Measurements from ENCODE around the gene EGR4. TPM values are rescaled to one million over a fixed set of nuclear protein-coding genes. Genes with fewer than 3 reads are reported as not detected.

Gene EGR4
- total RNA-seq, 2 donors from 2014 or later, result 0.15 TPM; not detected in 1

GRCh38 chr2:73260338-73260984 is 32.9 kb downstream of the EGR4 start:
- H3K4me1 Mint-ChIP-seq, result peaks cover 2% of the 10 kb centered on the region
- Histone ChIP-seq H3K9ac (ENCODE audit: extremely low read depth, low read length, poor library complexity, severe bottlenecking) (no peak overlapping the region), H3K4me1 (ENCODE audit: control insufficient read depth, insufficient read depth, low read length) (no peaks in the 10 kb centered on the region), H3K27me3 (ENCODE audit: control insufficient read depth, insufficient read depth, low read length, poor library complexity, severe bottlenecking) (no peaks in the 10 kb centered on the region), H3K9me3 (ENCODE audit: control insufficient read depth, low read length) (no peaks in the 10 kb centered on the region), H3K4me3 (ENCODE audit: low read length) (no peak overlapping the region), H3K27ac (ENCODE audit: low read depth, low read length) (no peak overlapping the region), H3K36me3 (ENCODE audit: control insufficient read depth, insufficient read depth, low read length) (no peaks in the 10 kb centered on the region)
- DNase-seq, result peak; percentile 92
- no peak overlapping the region for H3K4me3 Mint-ChIP-seq
- H3K27ac Mint-ChIP-seq, result no peak overlapping the region
- no peaks in the 10 kb centered on the region for H3K27me3 Mint-ChIP-seq (ENCODE audit: insufficient read depth)
- H3K9me3 Mint-ChIP-seq, result no peaks in the 10 kb centered on the region
- TF ChIP-seq CTCF (conservative IDR thresholded peaks at IDR 0.05), result peak; percentile 77
- peaks cover 4% of the 10 kb centered on the region for H3K36me3 Mint-ChIP-seq (ENCODE audit: low read depth)
- 45 to 55% methylated on average over 4 to 17 of the region's 17 CpGs for WGBS, 2 experiments (ENCODE audit: insufficient coverage in 1 of 2, insufficient read length in 1 of 2)

DNA sequence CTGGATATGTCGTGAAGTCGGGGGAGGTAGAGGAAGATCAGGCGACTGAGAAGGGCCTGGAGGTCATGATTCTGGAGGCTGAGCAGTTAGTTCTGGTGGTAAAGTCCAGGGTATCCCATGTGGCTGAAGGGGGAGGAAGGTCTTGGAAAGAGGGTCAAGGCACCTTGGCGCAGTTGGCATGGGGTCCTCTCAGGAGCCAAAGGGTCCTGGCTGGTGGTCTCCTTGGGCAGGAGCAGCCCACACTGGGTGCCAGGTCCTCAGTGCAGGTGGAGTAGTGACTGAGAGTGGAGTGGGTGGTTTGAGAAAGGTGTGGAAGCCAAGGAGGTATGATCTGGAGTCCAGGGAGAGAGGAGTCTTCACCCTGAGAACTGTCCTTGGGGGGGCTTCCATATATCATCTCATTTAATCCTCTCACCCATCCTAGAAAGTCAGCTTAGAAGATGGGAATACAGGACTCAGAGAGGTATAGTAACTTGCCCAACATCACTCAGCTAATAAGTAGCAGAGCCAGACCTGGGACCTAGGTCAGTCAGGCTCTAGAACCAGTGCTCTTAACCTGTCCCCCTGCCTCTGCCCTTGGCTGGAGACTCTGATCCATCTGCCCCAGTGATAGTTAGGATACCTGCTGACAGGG is 33.5 kb downstream of the EGR4 start:
- Mint-ChIP-seq H3K27ac (no peak overlapping the region), H3K27me3 (ENCODE audit: insufficient read depth) (no peaks in the 10 kb centered on the region), H3K4me3 (no peak overlapping the region), H3K36me3 (ENCODE audit: low read depth) (peaks cover 4% of the 10 kb centered on the region), H3K4me1 (peaks cover 2% of the 10 kb centered on the region), H3K9me3 (no peaks in the 10 kb centered on the region)
- peaks cover 4% of the 10 kb centered on the region for H3K36me3 ChIP-seq (ENCODE audit: control insufficient read depth, insufficient read depth, low read length)
- no peak overlapping the region for H3K27ac ChIP-seq (ENCODE audit: low read depth, low read length)
- 93 to 97% methylated on average over 4 of the region's 4 CpGs for WGBS, 2 experiments (ENCODE audit: insufficient coverage in 1 of 2, insufficient read length in 1 of 2)
- peak; percentile 22 for DNase-seq
- H3K4me1 ChIP-seq (ENCODE audit: control insufficient read depth, insufficient read depth, low read length), result no peaks in the 10 kb centered on the region
- H3K27me3 ChIP-seq (ENCODE audit: control insufficient read depth, insufficient read depth, low read length, poor library complexity, severe bottlenecking), result no peaks in the 10 kb centered on the region
- no peaks in the 10 kb centered on the region for H3K9me3 ChIP-seq (ENCODE audit: control insufficient read depth, low read length)
- no peak overlapping the region for H3K4me3 ChIP-seq (ENCODE audit: low read length)
- no peak overlapping the region for H3K9ac ChIP-seq (ENCODE audit: extremely low read depth, low read length, poor library complexity, severe bottlenecking)
- no peak for TF ChIP-seq CTCF (conservative IDR thresholded peaks at IDR 0.05)

- Histone ChIP-seq H3K4me1 (ENCODE audit: control insufficient read depth, insufficient read depth, low read length) (no peaks in the 10 kb centered on the region), H3K9me3 (ENCODE audit: control insufficient read depth, low read length) (no peaks in the 10 kb centered on the region), H3K27me3 (ENCODE audit: control insufficient read depth, insufficient read depth, low read length, poor library complexity, severe bottlenecking) (no peaks in the 10 kb centered on the region), H3K27ac (ENCODE audit: low read depth, low read length) (no peak overlapping the region), H3K4me3 (ENCODE audit: low read length) (no peak overlapping the region), H3K9ac (ENCODE audit: extremely low read depth, low read length, poor library complexity, severe bottlenecking) (no peak overlapping the region), H3K36me3 (ENCODE audit: control insufficient read depth, insufficient read depth, low read length) (peaks cover 9% of the 10 kb centered on the region)
- no peaks in the 10 kb centered on the region for H3K9me3 Mint-ChIP-seq
- H3K36me3 Mint-ChIP-seq (ENCODE audit: low read depth), result peaks cover 8% of the 10 kb centered on the region
- WGBS, 2 experiments (ENCODE audit: insufficient coverage in 1 of 2, insufficient read length in 1 of 2), result 91 to 96% methylated on average over 8 of the region's 8 CpGs
- no peak overlapping the region for H3K27ac Mint-ChIP-seq
- no peaks in the 10 kb centered on the region for H3K27me3 Mint-ChIP-seq (ENCODE audit: insufficient read depth)
- DNase-seq, result peak; percentile 24
- H3K4me3 Mint-ChIP-seq, result no peak overlapping the region
- peaks cover 2% of the 10 kb centered on the region for H3K4me1 Mint-ChIP-seq
- TF ChIP-seq CTCF (conservative IDR thresholded peaks at IDR 0.05), result no peak
Measured at GRCh38 chr2:73259276-73259675, 34.1 kb downstream of the EGR4 start.

All from endodermal cell (in vitro differentiated cells).